DOHH2 (cell line): ENCODE results near the gene CAPZB.

Experiments
- EZH2phosphoT487 ChIP-seq: fragments of 200-600 bp; sonication (generic); IDR thresholded peaks from 2 replicates; pipeline ENCODE4 v1.6.1; 2017; ENCODE audit warnings: borderline replicate concordance, mild to moderate bottlenecking, antibody characterized with exemption, low read length, moderate library complexity, mixed read lengths
- TF ChIP-seq, protein P1 (sequence below): fragments of 200-600 bp; sonication (generic); IDR thresholded peaks from one replicate; pipeline ENCODE4 v1.5.1; 2014; ENCODE audit warnings: antibody characterized with exemption, mild to moderate bottlenecking, low read depth, low read length; ENCODE audit not compliant: poor library complexity, severe bottlenecking

DNA sequence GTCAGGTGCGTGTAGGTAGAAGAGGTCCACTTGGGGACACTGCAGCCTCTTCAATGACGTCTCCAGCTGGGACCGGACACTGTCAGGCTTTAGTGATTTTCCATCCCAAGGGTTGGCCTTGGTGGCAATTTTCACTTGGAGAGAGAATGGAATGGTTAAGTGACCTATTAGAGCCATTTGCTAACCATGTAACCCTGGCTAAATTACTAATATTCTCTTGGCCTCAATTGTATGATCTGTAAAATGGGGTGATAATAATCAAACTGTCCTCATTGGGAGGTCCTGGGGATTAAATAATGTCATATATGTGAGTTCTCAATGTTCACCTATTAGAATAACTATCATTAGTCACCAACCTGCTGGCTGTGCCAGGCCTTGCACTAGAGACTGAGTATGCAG, 176.8 kb downstream of the CAPZB start:
- TF ChIP-seq, protein P1, sequence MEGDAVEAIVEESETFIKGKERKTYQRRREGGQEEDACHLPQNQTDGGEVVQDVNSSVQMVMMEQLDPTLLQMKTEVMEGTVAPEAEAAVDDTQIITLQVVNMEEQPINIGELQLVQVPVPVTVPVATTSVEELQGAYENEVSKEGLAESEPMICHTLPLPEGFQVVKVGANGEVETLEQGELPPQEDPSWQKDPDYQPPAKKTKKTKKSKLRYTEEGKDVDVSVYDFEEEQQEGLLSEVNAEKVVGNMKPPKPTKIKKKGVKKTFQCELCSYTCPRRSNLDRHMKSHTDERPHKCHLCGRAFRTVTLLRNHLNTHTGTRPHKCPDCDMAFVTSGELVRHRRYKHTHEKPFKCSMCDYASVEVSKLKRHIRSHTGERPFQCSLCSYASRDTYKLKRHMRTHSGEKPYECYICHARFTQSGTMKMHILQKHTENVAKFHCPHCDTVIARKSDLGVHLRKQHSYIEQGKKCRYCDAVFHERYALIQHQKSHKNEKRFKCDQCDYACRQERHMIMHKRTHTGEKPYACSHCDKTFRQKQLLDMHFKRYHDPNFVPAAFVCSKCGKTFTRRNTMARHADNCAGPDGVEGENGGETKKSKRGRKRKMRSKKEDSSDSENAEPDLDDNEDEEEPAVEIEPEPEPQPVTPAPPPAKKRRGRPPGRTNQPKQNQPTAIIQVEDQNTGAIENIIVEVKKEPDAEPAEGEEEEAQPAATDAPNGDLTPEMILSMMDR: no peak
- TF ChIP-seq EZH2phosphoT487: no peak
